Gastrocnemius medialis (tissue), 4 donors: ENCODE results near the gene PYY. TPM values are rescaled to one million over a fixed set of nuclear protein-coding genes. Genes with fewer than 3 reads are reported as not detected.

ENCODE experiments used
- ATAC-seq, 2 donors: fragments of 150-250 bp; one replicate each; pipeline ENCODE4 v1.9.1; 2016
- DNase-seq, 2 donors: peaks; one replicate each; pipeline ENCODE4 v3.0.0-alpha.2; 2019
- H3K27ac ChIP-seq, 4 donors: fragments of 200-600 bp; sonication (generic); 1 replicate in 1 of 4; 2 replicates in 3 of 4; pipeline ENCODE4 v1.5.1; 2016 to 2018; ENCODE audit warnings: mild to moderate bottlenecking in 2 of 4, moderate library complexity in 1 of 4
- H3K27me3 ChIP-seq, 3 donors: fragments of 200-600 bp; sonication (generic) in 2 of 3; 1 replicate in 1 of 3; 2 replicates in 2 of 3; pipeline versions ENCODE4 v1.5.1 to v1.6.0; 2016 to 2019; ENCODE audit warnings: mild to moderate bottlenecking in 1 of 3, moderate library complexity in 1 of 3
- H3K36me3 ChIP-seq, 2 donors: fragments of 200-600 bp; sonication (generic) in 1 of 2; one replicate each; pipeline ENCODE4 v1.5.1; 2017 to 2018
- H3K4me1 ChIP-seq, 2 donors: fragments of 200-600 bp; sonication (generic) in 1 of 2; one replicate each; pipeline ENCODE4 v1.5.1; 2016 to 2017; ENCODE audit warnings: mild to moderate bottlenecking in 2 of 2
- H3K4me3 ChIP-seq, 4 donors: fragments of 200-600 bp; sonication (generic) in 3 of 4; 1 replicate in 1 of 4; 2 replicates in 3 of 4; pipeline ENCODE4 v1.5.1; 2016 to 2019; ENCODE audit warnings: mild to moderate bottlenecking in 2 of 4
- H3K9me3 ChIP-seq, 3 donors: fragments of 200-600 bp; sonication (generic) in 2 of 3; 1 replicate in 1 of 3; 2 replicates in 2 of 3; pipeline ENCODE4 v1.5.1; 2016 to 2019
- CTCF ChIP-seq, 5 experiments: fragments of 450-650 bp in 3 of 5; fragments of 200-600 bp in 2 of 5; sonication (generic) in 2 of 5; IDR thresholded peaks in 4 of 5; conservative IDR thresholded peaks in 1 of 5; 1 replicate in 4 of 5; 2 replicates in 1 of 5; pipeline ENCODE4 v1.5.1; 2016 to 2019; ENCODE audit warnings: antibody characterized with exemption in 5 of 5, mild to moderate bottlenecking in 3 of 5, moderate library complexity in 3 of 5
- POLR2A ChIP-seq, 2 donors: fragments of 450-650 bp; IDR thresholded peaks; one replicate each; pipeline ENCODE4 v1.6.1; 2017; ENCODE audit warnings: antibody characterized with exemption in 2 of 2, mild to moderate bottlenecking in 2 of 2, moderate library complexity in 2 of 2
- in situ Hi-C, 4 donors: fragments of 200-750 bp; cut with MboI; loops; one replicate each; pipeline versions ENCODE4 v1.15.0 to v1.8.0; 2017; ENCODE audit warnings: low sequenced_read_pairs in 4 of 4
- intact Hi-C: fragments of 100-400 bp; cut with DNase I; formaldehyde crosslinking; loops from one replicate; pipeline ENCODE4 v1.15.1; 2023; ENCODE audit warnings: low total_unique reads
- total RNA-seq, 4 donors: library from RNA; depleted of rRNA; stranded (reverse); fragments of >200 nt; gene quantifications; one replicate each; pipeline versions ENCODE4 v1.1.0 to v1.2.3, GENCODE V29; 2016

The PYY gene
- total RNA-seq, 4 donors from 2014 or later, result not detected

GRCh38 chr17:43920500-43921095 is 33.1 kb downstream of the PYY start:
- DNase-seq, result no peak

GRCh38 chr17:43918026-43918389 is 35.7 kb downstream of the PYY start:
- TF ChIP-seq CTCF (IDR thresholded peaks at IDR 0.05 in 4 of 5, conservative IDR thresholded peaks at IDR 0.05 in 1 of 5) (peak in 1 of 5 experiments; percentile 3), POLR2A (IDR thresholded peaks at IDR 0.05) (no peak)
- intact Hi-C loops (no loop called here), in situ Hi-C loops (loop anchor here in 1 of 4 donors (25.0 kb wide), 1 partner anchor 244 kb away; the partner anchor contains the start of gene ASB16)
- no peaks in the 10 kb centered on the region for H3K4me1 ChIP-seq
- H3K9me3 ChIP-seq, result no peaks in the 10 kb centered on the region
- H3K27ac ChIP-seq, result no peak overlapping the region
- no peaks in the 10 kb centered on the region for H3K36me3 ChIP-seq
- H3K27me3 ChIP-seq, result peaks cover 9 to 17% (median 11%) of the 10 kb centered on the region in 3 donors
- peak overlapping the region in 2 of 4 donors; percentile 39 to 54 for H3K4me3 ChIP-seq
- no peak for DNase-seq
- no peak for ATAC-seq

More at GRCh38 chr17:43920500-43921095, 33.1 kb downstream of the PYY start:
- H3K36me3 ChIP-seq, result no peaks in the 10 kb centered on the region
- intact Hi-C loops, result no loop called here
- no peak for TF ChIP-seq CTCF (IDR thresholded peaks at IDR 0.05 in 4 of 5, conservative IDR thresholded peaks at IDR 0.05 in 1 of 5)
- TF ChIP-seq POLR2A (IDR thresholded peaks at IDR 0.05), result no peak
- in situ Hi-C loops, result loop anchor here in 1 of 4 donors (25.0 kb wide), 1 partner anchor 242 kb away; the partner anchor contains the start of gene ASB16
- no peaks in the 10 kb centered on the region for H3K9me3 ChIP-seq
- H3K4me3 ChIP-seq, result no peak overlapping the region
- H3K4me1 ChIP-seq, result no peaks in the 10 kb centered on the region
- no peak overlapping the region for H3K27ac ChIP-seq
- peaks cover 9 to 19% (median 11%) of the 10 kb centered on the region in 3 donors for H3K27me3 ChIP-seq
- no peak for ATAC-seq

- ATAC-seq, result no peak
- DNase-seq, result no peak
- Histone ChIP-seq H3K27me3 (peaks cover 9 to 17% (median 11%) of the 10 kb centered on the region in 3 donors), H3K27ac (no peak overlapping the region), H3K9me3 (no peaks in the 10 kb centered on the region), H3K36me3 (no peaks in the 10 kb centered on the region), H3K4me1 (no peaks in the 10 kb centered on the region), H3K4me3 (peak overlapping the region; percentile 20 to 54 (median 40))
- peak in 2 of 5 experiments; percentile 21 to 61 for TF ChIP-seq CTCF (IDR thresholded peaks at IDR 0.05 in 4 of 5, conservative IDR thresholded peaks at IDR 0.05 in 1 of 5)
- TF ChIP-seq POLR2A (IDR thresholded peaks at IDR 0.05), result no peak
- in situ Hi-C loops (loop anchor here in 1 of 4 donors (25.0 kb wide), 1 partner anchor 245 kb away; the partner anchor contains the start of gene ASB16), intact Hi-C loops (no loop called here)
Observed at GRCh38 chr17:43917348-43918025, 36.3 kb downstream of the PYY start.

- TF ChIP-seq CTCF (IDR thresholded peaks at IDR 0.05 in 4 of 5, conservative IDR thresholded peaks at IDR 0.05 in 1 of 5) (no peak), POLR2A (IDR thresholded peaks at IDR 0.05) (no peak)
- peaks cover 9 to 16% (median 11%) of the 10 kb centered on the region in 3 donors for H3K27me3 ChIP-seq
- no peaks in the 10 kb centered on the region for H3K4me1 ChIP-seq
- peak overlapping the region in 2 of 4 donors; percentile 39 to 54 for H3K4me3 ChIP-seq
- no peak for ATAC-seq
- no peak for DNase-seq
- H3K27ac ChIP-seq, result no peak overlapping the region
- H3K9me3 ChIP-seq, result no peaks in the 10 kb centered on the region
- in situ Hi-C loops, result loop anchor here in 1 of 4 donors (25.0 kb wide), 1 partner anchor 245 kb away; the partner anchor contains the start of gene ASB16
- intact Hi-C loops, result no loop called here
- no peaks in the 10 kb centered on the region for H3K36me3 ChIP-seq
Observed at GRCh38 chr17:43917016-43917347, 36.8 kb downstream of the PYY start.
